Measurements from ENCODE around the gene ZNF19.

Gene ZNF19

GRCh38 chr16:71520550-71520949, 31.4 kb upstream of the ZNF19 start:
- TF ChIP-seq TEAD4 (IDR thresholded peaks at IDR 0.05) (no peak), YY1 (IDR thresholded peaks at IDR 0.05; ENCODE audit: low read depth) (no peak), EP300 (IDR thresholded peaks at IDR 0.05; ENCODE audit: borderline replicate concordance) (no peak)
- TF ChIP-seq, protein P1, sequence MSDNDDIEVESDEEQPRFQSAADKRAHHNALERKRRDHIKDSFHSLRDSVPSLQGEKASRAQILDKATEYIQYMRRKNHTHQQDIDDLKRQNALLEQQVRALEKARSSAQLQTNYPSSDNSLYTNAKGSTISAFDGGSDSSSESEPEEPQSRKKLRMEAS (IDR thresholded peaks at IDR 0.05), result no peak

DNA sequence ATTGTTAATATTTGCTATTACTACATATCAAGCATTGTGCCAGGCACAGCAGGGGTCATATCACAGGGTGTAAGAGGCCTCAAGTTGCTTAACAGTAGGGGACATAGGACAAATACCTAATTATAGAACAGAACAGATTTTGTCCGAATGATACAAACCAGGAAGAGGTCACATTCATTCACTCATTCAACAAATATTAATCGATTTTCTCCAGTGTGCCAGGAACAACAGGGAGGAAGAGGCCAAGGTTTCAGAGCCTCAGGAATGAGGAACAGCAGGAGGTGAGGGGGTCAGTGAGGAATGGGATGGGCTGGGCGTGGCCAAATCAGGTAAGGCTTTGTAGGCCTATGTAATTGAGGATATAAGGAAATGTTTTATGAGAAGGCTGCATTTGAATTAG, 25.9 kb upstream of the ZNF19 start:
- TF ChIP-seq TEAD4 (IDR thresholded peaks at IDR 0.05) (no peak), TCF12 (IDR thresholded peaks at IDR 0.05; ENCODE audit: low read depth) (no peak), EP300 (IDR thresholded peaks at IDR 0.05; ENCODE audit: borderline replicate concordance) (no peak), CREB1 (IDR thresholded peaks at IDR 0.05; ENCODE audit: low read depth) (no peak), YY1 (IDR thresholded peaks at IDR 0.05; ENCODE audit: low read depth) (no peak), ZBTB7A (IDR thresholded peaks at IDR 0.05; ENCODE audit: low read depth) (no peak), TAF1 (IDR thresholded peaks at IDR 0.05; ENCODE audit: low read depth) (no peak), CEBPB (IDR thresholded peaks at IDR 0.05) (no peak), EGR1 (IDR thresholded peaks at IDR 0.05) (no peak), NFIC (IDR thresholded peaks at IDR 0.05) (no peak), FOXM1 (IDR thresholded peaks at IDR 0.05; ENCODE audit: borderline replicate concordance, low read depth) (no peak), RAD21 (IDR thresholded peaks at IDR 0.05; ENCODE audit: low read depth) (no peak)
- TF ChIP-seq, protein P2, sequence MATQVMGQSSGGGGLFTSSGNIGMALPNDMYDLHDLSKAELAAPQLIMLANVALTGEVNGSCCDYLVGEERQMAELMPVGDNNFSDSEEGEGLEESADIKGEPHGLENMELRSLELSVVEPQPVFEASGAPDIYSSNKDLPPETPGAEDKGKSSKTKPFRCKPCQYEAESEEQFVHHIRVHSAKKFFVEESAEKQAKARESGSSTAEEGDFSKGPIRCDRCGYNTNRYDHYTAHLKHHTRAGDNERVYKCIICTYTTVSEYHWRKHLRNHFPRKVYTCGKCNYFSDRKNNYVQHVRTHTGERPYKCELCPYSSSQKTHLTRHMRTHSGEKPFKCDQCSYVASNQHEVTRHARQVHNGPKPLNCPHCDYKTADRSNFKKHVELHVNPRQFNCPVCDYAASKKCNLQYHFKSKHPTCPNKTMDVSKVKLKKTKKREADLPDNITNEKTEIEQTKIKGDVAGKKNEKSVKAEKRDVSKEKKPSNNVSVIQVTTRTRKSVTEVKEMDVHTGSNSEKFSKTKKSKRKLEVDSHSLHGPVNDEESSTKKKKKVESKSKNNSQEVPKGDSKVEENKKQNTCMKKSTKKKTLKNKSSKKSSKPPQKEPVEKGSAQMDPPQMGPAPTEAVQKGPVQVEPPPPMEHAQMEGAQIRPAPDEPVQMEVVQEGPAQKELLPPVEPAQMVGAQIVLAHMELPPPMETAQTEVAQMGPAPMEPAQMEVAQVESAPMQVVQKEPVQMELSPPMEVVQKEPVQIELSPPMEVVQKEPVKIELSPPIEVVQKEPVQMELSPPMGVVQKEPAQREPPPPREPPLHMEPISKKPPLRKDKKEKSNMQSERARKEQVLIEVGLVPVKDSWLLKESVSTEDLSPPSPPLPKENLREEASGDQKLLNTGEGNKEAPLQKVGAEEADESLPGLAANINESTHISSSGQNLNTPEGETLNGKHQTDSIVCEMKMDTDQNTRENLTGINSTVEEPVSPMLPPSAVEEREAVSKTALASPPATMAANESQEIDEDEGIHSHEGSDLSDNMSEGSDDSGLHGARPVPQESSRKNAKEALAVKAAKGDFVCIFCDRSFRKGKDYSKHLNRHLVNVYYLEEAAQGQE (IDR thresholded peaks at IDR 0.05; ENCODE audit: low read depth), result no peak
- TF ChIP-seq, protein P1 (IDR thresholded peaks at IDR 0.05), result no peak
- TF ChIP-seq, protein P3, sequence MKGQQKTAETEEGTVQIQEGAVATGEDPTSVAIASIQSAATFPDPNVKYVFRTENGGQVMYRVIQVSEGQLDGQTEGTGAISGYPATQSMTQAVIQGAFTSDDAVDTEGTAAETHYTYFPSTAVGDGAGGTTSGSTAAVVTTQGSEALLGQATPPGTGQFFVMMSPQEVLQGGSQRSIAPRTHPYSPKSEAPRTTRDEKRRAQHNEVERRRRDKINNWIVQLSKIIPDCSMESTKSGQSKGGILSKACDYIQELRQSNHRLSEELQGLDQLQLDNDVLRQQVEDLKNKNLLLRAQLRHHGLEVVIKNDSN (IDR thresholded peaks at IDR 0.05), result no peak

DNA sequence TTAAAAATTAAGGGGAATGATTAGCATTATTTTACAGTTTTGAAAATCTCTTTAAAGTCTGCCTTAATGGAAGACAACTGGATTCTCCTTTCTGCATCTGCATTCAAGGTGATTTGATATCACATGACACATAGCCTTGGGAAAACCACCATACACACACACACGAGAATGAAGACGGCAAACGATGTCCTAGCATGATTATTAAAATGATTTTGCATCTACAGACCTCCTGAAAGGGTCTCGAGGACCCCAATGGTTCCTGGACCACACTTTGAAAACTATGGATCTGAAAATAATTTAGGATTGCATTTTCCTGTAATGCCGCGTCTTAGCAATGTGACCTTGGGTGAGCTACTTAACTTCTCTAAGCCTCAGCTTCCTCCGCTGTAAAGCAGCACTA, 25.4 kb upstream of the ZNF19 start:
- TF ChIP-seq CREB1 (IDR thresholded peaks at IDR 0.05; ENCODE audit: low read depth) (no peak), YY1 (IDR thresholded peaks at IDR 0.05; ENCODE audit: low read depth) (no peak), ZBTB7A (IDR thresholded peaks at IDR 0.05; ENCODE audit: low read depth) (no peak), NFIC (IDR thresholded peaks at IDR 0.05) (no peak), EGR1 (IDR thresholded peaks at IDR 0.05) (no peak), EP300 (IDR thresholded peaks at IDR 0.05; ENCODE audit: borderline replicate concordance) (no peak), TEAD4 (IDR thresholded peaks at IDR 0.05) (no peak), TAF1 (IDR thresholded peaks at IDR 0.05; ENCODE audit: low read depth) (no peak)
- TF ChIP-seq, protein P3 (IDR thresholded peaks at IDR 0.05), result no peak
- TF ChIP-seq, protein P1 (IDR thresholded peaks at IDR 0.05), result no peak
- TF ChIP-seq, protein P2 (IDR thresholded peaks at IDR 0.05; ENCODE audit: low read depth), result no peak

DNA sequence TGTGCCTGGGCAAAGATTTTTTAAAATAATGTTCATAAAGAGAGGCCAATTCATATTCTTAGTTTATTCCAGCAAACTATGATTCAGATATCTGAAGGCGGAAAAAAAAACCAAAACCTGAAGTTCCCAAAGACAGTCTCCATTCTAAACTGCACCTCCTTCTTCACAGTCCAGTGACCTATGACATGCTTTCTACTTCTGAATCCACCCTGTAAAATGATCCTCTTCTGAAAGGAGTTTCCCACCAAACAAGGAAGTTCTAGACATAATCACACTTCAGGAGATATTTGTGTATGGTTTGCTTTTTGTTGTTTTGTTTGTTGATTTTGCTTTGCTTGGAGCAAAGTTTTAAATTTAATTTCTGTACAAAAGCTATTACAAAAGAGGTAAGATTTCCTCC, 24.2 kb upstream of the ZNF19 start:
- TF ChIP-seq EP300 (IDR thresholded peaks at IDR 0.05; ENCODE audit: borderline replicate concordance) (no peak), EGR1 (IDR thresholded peaks at IDR 0.05) (no peak), TCF12 (IDR thresholded peaks at IDR 0.05; ENCODE audit: low read depth) (no peak), YY1 (IDR thresholded peaks at IDR 0.05; ENCODE audit: low read depth) (no peak), CEBPB (IDR thresholded peaks at IDR 0.05) (no peak), CREB1 (IDR thresholded peaks at IDR 0.05; ENCODE audit: low read depth) (no peak), FOXM1 (IDR thresholded peaks at IDR 0.05; ENCODE audit: borderline replicate concordance, low read depth) (no peak), NFIC (IDR thresholded peaks at IDR 0.05) (no peak), TEAD4 (IDR thresholded peaks at IDR 0.05) (no peak), TAF1 (IDR thresholded peaks at IDR 0.05; ENCODE audit: low read depth) (no peak), RAD21 (IDR thresholded peaks at IDR 0.05; ENCODE audit: low read depth) (no peak), ZBTB7A (IDR thresholded peaks at IDR 0.05; ENCODE audit: low read depth) (no peak)
- TF ChIP-seq, protein P2 (IDR thresholded peaks at IDR 0.05; ENCODE audit: low read depth), result no peak
- TF ChIP-seq, protein P3 (IDR thresholded peaks at IDR 0.05), result no peak
- TF ChIP-seq, protein P1 (IDR thresholded peaks at IDR 0.05), result no peak

Measured in Ishikawa (cell line).